ENCODE measurements around the gene SLC4A9.

GRCh38 chr5:140371356-140372151 lies 11.6 kb downstream of the SLC4A9 start:
- TF ChIP-seq CTCF (IDR thresholded peaks at IDR 0.05; ENCODE audit: insufficient read depth, low read length, poor library complexity, severe bottlenecking), result no peak
- TF ChIP-seq EZH2phosphoT487 (conservative IDR thresholded peaks at IDR 0.05; ENCODE audit: low read length), result no peak

All from SU-DHL-6 (cell line).